NCI-H82 (cell line): ENCODE measurements around the gene BLOC1S6.
"Not testable (repeated sequence)": the region's sequence is repeated elsewhere in the genome, so short reads cannot be mapped to it uniquely, and the experiment has no call there.

Experiments
- DNase-seq: peaks from one replicate; lab custom pipeline; 2025; lab: John Stamatoyannopoulos, UW

Gene BLOC1S6

DNA sequence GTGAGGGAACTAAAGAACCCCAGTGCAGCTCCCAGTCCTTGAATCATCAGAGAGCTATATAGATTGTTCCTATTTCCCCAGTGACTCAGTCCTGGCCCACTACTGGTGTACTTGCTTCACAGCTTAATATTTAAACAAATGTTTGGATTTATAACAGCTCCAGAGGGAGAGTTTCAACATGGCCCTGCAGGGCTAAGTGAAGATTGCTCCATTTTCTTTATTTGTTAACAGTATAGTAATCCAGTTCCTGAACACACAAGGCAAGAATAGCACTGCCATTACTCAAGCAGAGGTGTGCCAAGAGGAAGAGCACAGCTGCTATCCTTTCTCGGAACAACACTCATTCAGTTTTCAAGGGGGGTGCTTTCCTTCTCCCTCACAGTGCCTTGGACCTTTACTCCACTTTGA, 54.2 kb downstream of the BLOC1S6 start:
- no peak for DNase-seq

DNA sequence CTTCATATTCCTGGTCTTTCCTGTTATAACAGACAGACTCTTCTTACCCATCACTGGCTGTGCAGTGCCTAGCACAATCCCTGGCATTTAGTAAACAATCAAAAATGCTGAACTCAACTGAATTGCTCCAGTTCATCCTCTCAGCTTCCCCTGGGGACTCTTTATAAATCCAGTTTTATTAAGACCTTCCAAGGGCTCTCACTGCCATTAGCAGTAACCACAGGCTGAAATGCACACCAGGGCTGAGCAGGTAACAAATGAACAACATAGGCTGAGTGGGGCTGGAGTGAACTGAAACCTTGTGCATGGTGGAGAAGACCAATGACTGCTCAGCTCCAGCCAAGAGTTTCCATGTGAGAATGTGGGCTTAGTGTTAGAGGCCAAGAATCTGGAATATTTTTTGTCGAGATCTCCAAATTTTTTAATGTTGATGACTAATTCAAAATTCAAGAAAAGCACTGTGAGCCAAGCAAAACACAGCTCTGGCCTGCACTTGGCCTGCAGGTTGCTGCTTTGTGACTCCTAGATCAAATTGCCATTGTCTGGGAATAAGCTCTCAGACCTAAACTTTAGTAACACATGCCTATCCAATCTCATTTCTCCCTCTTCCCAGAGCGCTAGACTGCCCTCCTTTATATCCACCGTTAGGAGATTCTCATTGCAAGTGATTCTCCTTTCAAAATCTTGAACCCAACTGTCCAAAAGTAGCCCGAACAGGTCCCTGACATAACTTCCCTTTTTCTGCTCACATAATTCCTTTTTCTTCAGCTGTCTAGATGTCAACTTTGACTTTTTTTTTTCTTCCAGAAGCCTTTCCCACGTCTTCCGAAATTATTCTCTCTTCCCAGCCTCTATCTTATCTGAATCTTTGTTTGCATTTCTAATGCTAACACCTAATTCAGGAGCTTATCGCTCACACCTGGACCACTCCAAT, 55.1 kb downstream of the BLOC1S6 start:
- peak; percentile 36 for DNase-seq

DNA sequence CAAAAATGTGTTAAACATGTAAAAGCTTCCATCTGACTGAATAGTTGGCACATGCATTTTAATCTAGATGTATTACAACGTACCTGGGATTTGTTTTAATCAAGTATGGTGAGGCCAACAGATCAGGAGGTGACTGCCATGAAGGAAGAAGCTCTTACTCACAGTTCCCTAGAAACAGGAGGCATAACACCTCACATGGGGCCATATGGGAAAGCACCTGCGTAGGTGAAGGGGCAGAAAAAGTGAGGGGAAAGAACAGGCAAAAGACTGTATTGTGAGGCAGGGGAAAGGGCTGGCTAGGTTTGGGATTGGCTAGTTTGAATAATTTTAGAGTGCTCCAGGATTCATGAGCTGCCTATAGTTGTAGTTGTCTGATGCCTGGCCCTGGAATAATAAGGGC, 57.3 kb downstream of the BLOC1S6 start:
- DNase-seq: no peak

DNA sequence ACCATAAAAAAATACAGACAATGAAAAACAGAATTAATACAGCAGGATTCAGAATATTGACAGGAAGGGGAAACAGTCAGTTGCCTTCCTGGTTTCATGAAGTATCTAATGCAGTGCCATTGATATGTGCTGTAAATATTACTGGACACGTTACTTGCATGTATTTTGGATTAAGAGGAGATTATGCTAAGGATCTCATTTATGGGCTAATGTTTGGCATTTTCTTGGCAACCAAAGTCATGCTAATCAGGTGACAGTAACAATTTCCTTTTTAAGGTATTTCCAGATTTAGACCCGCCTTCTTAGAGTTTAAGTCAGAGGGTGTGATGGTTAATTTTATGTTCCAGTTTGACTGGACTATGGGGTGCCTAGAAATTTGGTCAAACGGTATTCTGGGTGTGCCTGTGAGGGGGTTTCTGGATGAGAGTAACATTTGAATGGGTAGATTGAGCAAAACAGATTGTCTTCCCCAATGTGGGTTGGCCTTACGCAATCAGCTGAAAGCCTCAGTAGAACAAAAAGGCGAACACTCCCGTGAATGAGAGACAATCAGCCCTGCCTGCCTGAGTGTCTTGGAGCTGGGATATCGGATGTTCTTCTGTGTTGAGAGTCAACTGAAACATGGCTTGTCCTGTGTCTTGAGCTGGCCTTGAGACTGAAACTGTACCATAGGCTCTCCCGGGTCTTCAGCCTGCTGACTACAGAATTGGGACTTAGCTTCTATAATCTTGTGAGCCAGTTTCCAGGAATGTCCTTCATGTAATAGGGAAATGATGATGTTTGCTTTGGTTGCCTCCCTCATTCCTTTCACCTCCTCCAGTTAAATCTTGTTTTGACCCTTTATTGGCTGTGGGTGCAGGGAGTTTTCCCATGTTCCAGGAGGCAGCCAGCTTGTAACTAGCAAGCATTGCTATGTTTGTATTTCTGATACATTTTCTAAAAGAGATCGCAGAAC, 58.1 kb downstream of the BLOC1S6 start:
- DNase-seq: no peak

DNA sequence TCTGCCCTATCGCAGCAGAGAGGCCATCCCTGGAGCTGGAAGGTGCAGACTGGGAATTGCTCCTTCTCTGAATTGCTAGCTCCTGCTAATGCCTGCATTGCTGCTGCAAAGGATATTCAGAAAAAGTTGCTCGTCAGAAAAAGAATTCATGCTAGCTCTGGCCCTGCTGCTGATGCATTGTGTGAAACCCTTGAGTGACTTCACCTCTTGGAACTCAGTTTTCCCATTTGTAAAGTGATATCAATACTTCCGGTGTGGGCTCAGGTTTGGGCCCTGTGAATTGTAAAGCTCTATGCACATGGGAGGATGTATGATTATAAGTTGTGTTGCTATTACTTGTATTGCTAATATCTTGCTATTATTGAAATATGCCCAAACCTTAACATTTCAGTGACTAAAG, 59.0 kb downstream of the BLOC1S6 start:
- no peak for DNase-seq

DNA sequence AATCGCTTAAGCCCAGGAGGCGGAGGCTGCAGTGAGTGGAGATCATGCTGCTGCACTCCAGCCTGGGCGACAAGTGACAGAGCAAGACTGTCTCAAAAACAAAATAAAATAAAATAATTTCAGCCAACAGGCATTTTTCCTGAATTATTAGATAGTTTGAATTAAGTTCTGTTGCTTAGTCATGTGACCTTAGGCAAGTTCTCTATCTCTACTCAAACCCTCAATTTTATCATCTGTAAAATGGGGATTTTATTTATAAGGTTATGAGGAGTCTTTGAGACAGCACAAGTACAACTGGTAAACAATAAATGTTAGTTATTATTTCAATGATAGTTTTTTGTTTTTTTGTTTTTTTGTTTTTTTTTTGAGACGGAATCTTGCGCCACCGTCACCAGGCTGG, 60.6 kb downstream of the BLOC1S6 start:
- no peak for DNase-seq

DNA sequence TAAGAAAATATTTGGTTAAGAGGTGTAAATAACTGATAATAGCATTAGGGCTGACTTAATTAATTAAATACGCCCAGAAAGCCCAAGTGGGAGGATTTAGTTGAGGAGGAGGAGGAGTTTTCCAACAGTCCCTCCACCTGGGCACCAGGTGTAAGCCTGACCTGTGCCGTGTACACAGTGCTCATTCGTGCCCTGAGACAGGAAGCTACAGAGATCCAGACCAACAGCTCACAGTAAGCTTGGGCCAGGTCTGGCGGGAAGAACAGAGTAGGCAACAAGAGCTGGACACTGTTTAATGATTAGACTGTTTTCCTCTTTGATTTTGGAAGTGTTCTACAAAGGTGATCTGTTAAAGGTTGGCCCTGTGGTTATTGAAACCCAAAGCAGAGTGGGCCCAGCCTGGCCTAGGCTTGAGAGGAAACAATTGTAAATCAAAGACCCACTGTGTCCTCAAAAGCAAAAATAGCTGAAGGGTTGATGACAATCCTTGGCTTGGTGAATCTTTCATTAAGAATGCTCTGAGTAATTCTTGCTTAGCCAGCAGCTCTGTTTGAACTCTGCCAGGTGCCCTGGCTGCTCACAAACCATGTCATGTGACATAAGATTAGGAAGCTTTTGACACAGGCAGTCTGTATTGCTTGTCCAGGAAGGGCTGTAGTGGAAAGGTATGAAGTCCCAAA, 61.5 kb downstream of the BLOC1S6 start:
- peak; percentile 35 for DNase-seq

- DNase-seq: not testable (repeated sequence)
These were observed 62.8 kb downstream of the BLOC1S6 start for GRCh38 chr15:45650007-45650406.

- no peak for DNase-seq
These were observed 63.8 kb downstream of the BLOC1S6 start for GRCh38 chr15:45650889-45651525.

- no peak for DNase-seq
These were observed 66.7 kb downstream of the BLOC1S6 start for GRCh38 chr15:45653702-45654424.

GRCh38 chr15:45654749-45655148, 67.6 kb downstream of the BLOC1S6 start:
- DNase-seq: peak; percentile 39

DNA sequence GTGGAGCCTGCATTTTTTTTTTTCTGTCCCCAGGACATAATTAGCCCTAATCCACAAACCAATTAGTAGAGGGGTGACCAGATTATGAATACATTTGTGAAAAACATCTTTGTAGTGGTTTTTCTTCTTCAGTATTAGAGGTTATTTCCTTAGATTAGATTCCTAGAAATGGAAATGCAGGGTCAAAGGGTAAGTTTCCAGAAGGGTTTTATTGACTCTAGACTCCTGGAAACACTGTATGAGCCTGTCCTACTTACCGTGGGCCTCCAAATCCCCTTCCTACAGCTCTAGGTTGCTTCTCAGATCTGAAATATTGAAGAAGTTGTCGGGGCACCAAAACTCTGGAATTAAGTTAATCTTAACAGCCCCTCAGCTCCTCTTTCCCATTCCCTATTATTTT, 70.1 kb downstream of the BLOC1S6 start:
- peak; percentile 54 for DNase-seq

DNA sequence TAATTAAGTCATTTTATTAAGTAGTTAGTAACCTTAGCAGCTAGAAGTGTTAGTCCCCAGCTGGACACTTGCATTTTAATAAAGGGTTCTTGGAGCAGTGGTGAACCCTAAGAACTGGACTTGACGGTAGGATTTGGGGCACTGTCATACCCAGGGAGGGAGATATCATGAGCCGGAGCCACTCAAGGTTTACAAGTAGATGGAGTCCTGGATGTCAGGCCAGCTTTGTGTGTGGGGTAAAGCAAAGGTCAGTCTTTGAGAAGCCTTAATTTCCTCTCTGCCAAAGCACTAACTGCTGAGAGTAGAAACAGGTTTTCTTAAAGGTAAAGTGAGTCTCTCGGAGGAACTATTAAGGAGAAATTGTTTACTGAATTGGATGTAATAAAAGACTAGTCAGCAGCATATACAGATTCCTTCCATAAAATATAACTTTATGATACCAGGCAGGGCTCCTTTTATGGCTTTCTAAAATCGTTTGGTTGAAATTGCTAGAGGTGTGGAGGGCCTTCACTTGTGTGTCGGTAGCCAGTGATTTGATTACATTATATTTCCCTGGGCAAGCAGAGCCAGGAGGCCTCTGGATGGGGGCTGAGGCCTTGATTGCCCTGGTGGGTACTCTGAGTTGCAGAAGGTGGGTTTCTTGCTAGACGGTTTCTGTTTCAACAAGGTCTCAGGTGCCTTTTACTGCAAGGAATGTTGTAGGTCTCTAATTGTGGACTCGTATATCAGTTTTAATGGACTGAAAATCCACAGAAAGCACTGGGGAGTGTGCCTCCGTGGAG, 70.8 kb downstream of the BLOC1S6 start:
- no peak for DNase-seq
